K562 (cell line): Measurements from ENCODE around the gene GPR15LG. TPM values are rescaled to one million over a fixed set of nuclear protein-coding genes. Genes with fewer than 3 reads are reported as not detected.

ENCODE experiments used
- ATAC-seq: fragments of 200-7000 bp; cut with Tn5 transposase; 3 replicates; pipeline ENCODE4 v1.9.1; 2020; ENCODE audit warnings: moderate library complexity
- BruUV-seq: library from RNA; stranded (reverse); fragments of 400-500 nt; replicated peaks from 2 replicates; lab custom pipeline; 2021; lab: Mats Ljungman, UMichigan
- CTCF ChIA-PET: fragments of 300-600 bp; formaldehyde crosslinking; extraction: SDS; loops from one replicate; lab custom pipeline; 2021; ENCODE audit warnings: low intra/inter-chr PET ratio; lab: Yijun Ruan, JAX
- POLR2A ChIA-PET: fragments of 300-600, 350-650 bp; sonication (Branson Sonifier 250); formaldehyde crosslinking; extraction: SDS; loops from one replicate; lab custom pipeline; 2021; ENCODE audit warnings: antibody characterized with exemption, inconsistent platforms; lab: Yijun Ruan, JAX
- DNase-seq, 4 experiments: peaks; one replicate each; pipeline versions ENCODE4 v3.0.0 to v3.0.0-alpha.2; 2011 to 2018; ENCODE audit warnings: low spot score in 3 of 4, mixed read lengths in 3 of 4; ENCODE audit errors: extremely low read depth in 1 of 4
- FAIRE-seq: peaks from 2 replicates; lab custom pipeline; 2011; peaks lifted over from hg19 to GRCh38; lab: Jason Lieb, UNC
- H2AFZ ChIP-seq: 2 replicates; pipeline ENCODE4 v1.6.0; 2011; ENCODE audit warnings: low read depth, low read length, control low read depth, inconsistent platforms
- H3K27ac ChIP-seq: fragments of 200-600 bp; 3 replicates; pipeline ENCODE4 v1.8.0; 2011; ENCODE audit warnings: low read depth, mild to moderate bottlenecking, control low read depth, inconsistent platforms, low read length, moderate library complexity, mixed read lengths; ENCODE audit errors: extremely low read depth
- H3K27me3 ChIP-seq, 2 experiments: fragments of 300-600 bp in 1 of 2; 2 replicates in 1 of 2; 3 replicates in 1 of 2; pipeline versions ENCODE4 v1.6.0 to v1.8.0; 2011; ENCODE audit warnings: inconsistent platforms in 2 of 2, low read length in 2 of 2, mild to moderate bottlenecking in 1 of 2, mixed read lengths in 1 of 2, moderate library complexity in 1 of 2; ENCODE audit not compliant: control insufficient read depth in 2 of 2, insufficient read depth in 2 of 2
- H3K36me3 ChIP-seq: fragments of 300-600 bp; 3 replicates; pipeline ENCODE4 v1.8.0; 2011; ENCODE audit warnings: mild to moderate bottlenecking, low read length, inconsistent platforms; ENCODE audit not compliant: control insufficient read depth, insufficient read depth
- H3K4me1 ChIP-seq, 2 experiments: fragments of 200-600 bp in 1 of 2; replicated peaks in 1 of 2; 2 replicates in 1 of 2; 3 replicates in 1 of 2; pipeline versions ENCODE4 v1.5.1 to v1.8.0; 2011; ENCODE audit warnings: inconsistent platforms in 2 of 2, low read length in 2 of 2, mild to moderate bottlenecking in 1 of 2, mixed read lengths in 1 of 2, moderate library complexity in 1 of 2; ENCODE audit not compliant: control insufficient read depth in 2 of 2, insufficient read depth in 2 of 2
- H3K4me2 ChIP-seq: 2 replicates; pipeline ENCODE4 v1.6.1; 2011; ENCODE audit warnings: low read length, control low read depth, inconsistent platforms, mixed read lengths; ENCODE audit not compliant: insufficient read depth
- H3K4me3 ChIP-seq: fragments of 200-600 bp; sonication (generic), shearing (Covaris generic); 2 replicates; pipeline ENCODE4 v1.5.1; 2016; ENCODE audit warnings: control low read depth, inconsistent platforms
- H3K79me2 ChIP-seq: fragments of 200-600 bp; 3 replicates; pipeline ENCODE4 v1.8.0; 2011; ENCODE audit warnings: low read length, inconsistent platforms; ENCODE audit not compliant: control insufficient read depth, insufficient read depth
- H3K9ac ChIP-seq, 2 experiments: 2 replicates each; pipeline versions ENCODE4 v1.6.0 to v1.6.1; 2011; ENCODE audit warnings: low read depth in 2 of 2, low read length in 2 of 2, control low read depth in 1 of 2, inconsistent platforms in 1 of 2, mild to moderate bottlenecking in 1 of 2, mixed read lengths in 1 of 2; ENCODE audit not compliant: insufficient read depth in 1 of 2
- H3K9me1 ChIP-seq: one replicate; pipeline ENCODE4 v1.6.0; 2011; ENCODE audit warnings: inconsistent platforms, mild to moderate bottlenecking, low read length, moderate library complexity; ENCODE audit not compliant: control insufficient read depth, insufficient read depth
- H3K9me3 ChIP-seq: replicated peaks from 2 replicates; pipeline ENCODE4 v1.5.1; 2011; ENCODE audit warnings: low read depth, low read length, inconsistent platforms; ENCODE audit not compliant: control insufficient read depth, insufficient read depth
- H4K20me1 ChIP-seq: replicated peaks from 2 replicates; pipeline ENCODE4 v1.6.1; 2011; ENCODE audit warnings: low read length, inconsistent platforms, mixed read lengths; ENCODE audit not compliant: control insufficient read depth, insufficient read depth
- CREM ChIP-seq: IDR thresholded peaks from 2 replicates; pipeline ENCODE4 v1.6.1; 2014; ENCODE audit warnings: antibody characterized with exemption, low read depth
- FOXJ3 ChIP-seq: sonication (generic); formaldehyde crosslinking; IDR thresholded peaks from 2 replicates; pipeline ENCODE4 v1.4.0; 2020; ENCODE audit warnings: mild to moderate bottlenecking, missing genetic modification reagents
- JUNB ChIP-seq: fragments of 450-650 bp; formaldehyde crosslinking; conservative IDR thresholded peaks from 2 replicates; pipeline ENCODE4 v1.4.0; 2020; ENCODE audit warnings: mild to moderate bottlenecking
- NFYB ChIP-seq: IDR thresholded peaks from 2 replicates; pipeline ENCODE4 v1.6.1; 2011; ENCODE audit warnings: mild to moderate bottlenecking, moderate library complexity; ENCODE audit not compliant: insufficient read length; ENCODE audit errors: extremely low read depth
- TAF1 ChIP-seq: IDR thresholded peaks from 2 replicates; pipeline ENCODE4 v1.6.1; 2011; ENCODE audit warnings: mild to moderate bottlenecking, low read length, moderate library complexity; ENCODE audit not compliant: insufficient read depth, control insufficient read depth, severe bottlenecking; ENCODE audit errors: extremely low read depth
- ZFPM2 ChIP-seq: fragments of 250-450 bp; sonication (Bioruptor Pico); IDR thresholded peaks from 2 replicates; pipeline ENCODE4 v1.5.1; 2022; ENCODE audit warnings: mild to moderate bottlenecking
- ZNF354B ChIP-seq: fragments of 250-450 bp; sonication (Bioruptor Pico); IDR thresholded peaks from 2 replicates; pipeline ENCODE4 v1.4.0; 2020
- ZZZ3 ChIP-seq: fragments of 450-650 bp; IDR thresholded peaks from 2 replicates; pipeline ENCODE4 v1.6.1; 2016; ENCODE audit warnings: antibody characterized with exemption, mild to moderate bottlenecking, moderate library complexity
- WGBS: fragments of 100-300 bp; shearing (Covaris generic); methylation state at CpG from one replicate; pipeline ENCODE4 v1.1.6; 2016; ENCODE audit warnings: low coverage, mixed read lengths; ENCODE audit not compliant: insufficient coverage; ENCODE audit errors: missing lambda C conversion rate; 5-methylcytosine and 5-hydroxymethylcytosine counted together
- in situ Hi-C: fragments of 300-500 bp; cut with MboI; formaldehyde crosslinking; loops from 4 replicates; pipeline ENCODE4 v1.15.0; 2018; ENCODE audit warnings: inconsistent platforms, mixed read lengths
- intact Hi-C: fragments of 100-400 bp; cut with micrococcal nuclease; formaldehyde crosslinking; loops from 2 replicates; pipeline ENCODE4 v1.14.2; 2022
- polyA plus RNA-seq, 8 experiments: library from polyadenylated mRNA; depleted of rRNA in 4 of 8; stranded (reverse) in 5 of 8; unstranded in 3 of 8; fragments of >200 nt; fragmentation: Nextera tagmentation in 2 of 8; fragmentation: Illumina TruSeq in 1 of 8; extraction: Ambion mirVana in 2 of 8; extraction: Trizol in 1 of 8; gene quantifications; 2 replicates each; pipeline versions ENCODE4 v1.2.1 to v1.2.3, GENCODE V29; 2011 to 2014; ENCODE audit warnings: inconsistent platforms in 1 of 8, missing spikeins in 1 of 8
- total RNA-seq, 7 experiments: library from RNA; depleted of rRNA in 6 of 7; stranded (reverse); fragments of >200 nt in 6 of 7; fragmentation: Illumina TruSeq in 2 of 7; extraction: Trizol in 2 of 7; gene quantifications; 2 replicates each; pipeline versions ENCODE4 v1.2.1 to v1.2.3, GENCODE V29; 2011 to 2021; ENCODE audit warnings: low replicate concordance in 1 of 7
- TF ChIP-seq, protein P1 (sequence below): sonication (generic); formaldehyde crosslinking; IDR thresholded peaks from 2 replicates; pipeline ENCODE4 v1.8.0; 2022; ENCODE audit warnings: mild to moderate bottlenecking, missing genetic modification reagents
- TF ChIP-seq, protein P2 (sequence below), 2 experiments: fragments of 450-650 bp in 1 of 2; sonication (generic) in 1 of 2; formaldehyde crosslinking; conservative IDR thresholded peaks; 2 replicates each; pipeline versions ENCODE4 v1.4.0 to v1.8.1; 2020 to 2022; ENCODE audit warnings: mild to moderate bottlenecking in 1 of 2, missing genetic modification reagents in 1 of 2

Gene GPR15LG
- total and polyA plus RNA-seq, 9 of the 15 experiments (the other 6 are each of a cell fraction or from before 2014, with no cell fraction given), result 0.51 TPM; not detected in 8

DNA sequence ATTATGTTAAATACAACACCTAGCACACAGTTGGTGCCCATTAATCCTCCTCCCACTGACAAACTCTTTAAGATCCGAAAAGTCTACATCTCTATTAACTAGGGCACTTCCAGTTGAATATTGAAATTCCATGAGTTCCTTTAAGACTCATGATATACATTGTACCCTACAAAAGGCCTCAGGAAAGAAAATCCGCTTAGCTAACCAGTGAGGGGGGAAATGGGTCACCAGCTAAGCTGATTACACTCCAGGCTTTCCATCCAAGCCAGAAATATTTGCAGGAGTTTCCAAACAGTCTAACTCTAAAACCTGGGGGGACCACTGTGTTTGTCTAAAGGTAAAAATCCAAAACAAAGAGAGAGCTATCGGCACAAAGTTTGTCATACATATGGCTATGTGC is 53.0 kb downstream of the GPR15LG start:
- H3K4me2 ChIP-seq, result no peak overlapping the region
- H2AFZ ChIP-seq, result no peak overlapping the region
- no peak overlapping the region for H3K9ac ChIP-seq
- no peaks in the 10 kb centered on the region for H3K79me2 ChIP-seq
- POLR2A ChIA-PET, result no interaction called here
- no peaks in the 10 kb centered on the region for H3K9me1 ChIP-seq
- CTCF ChIA-PET, result no interaction called here
- peaks cover 0 to 21% of the 10 kb centered on the region in 2 experiments; a peak in 3 of 5 replicates for H3K27me3 ChIP-seq
- no peaks in the 10 kb centered on the region for H3K36me3 ChIP-seq
- no TSS peak for BruUV-seq
- DNase-seq (no peak), ATAC-seq (no peak), FAIRE-seq (no peak)
- H4K20me1 ChIP-seq, result no peaks in the 10 kb centered on the region
- intact Hi-C loops (no loop called here), in situ Hi-C loops (no loop called here)
- 0% methylated on average over 3 of the region's 3 CpGs for WGBS
- H3K4me3 ChIP-seq, result no peak overlapping the region
- TF ChIP-seq, protein P1, sequence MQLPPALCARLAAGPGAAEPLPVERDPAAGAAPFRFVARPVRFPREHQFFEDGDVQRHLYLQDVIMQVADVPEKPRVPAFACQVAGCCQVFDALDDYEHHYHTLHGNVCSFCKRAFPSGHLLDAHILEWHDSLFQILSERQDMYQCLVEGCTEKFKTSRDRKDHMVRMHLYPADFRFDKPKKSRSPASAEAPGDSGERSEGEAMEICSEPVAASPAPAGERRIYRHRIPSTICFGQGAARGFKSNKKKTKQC (CRISPR knock-in tag), result no peak
- TF ChIP-seq NFYB (no peak), FOXJ3 (no peak), JUNB (CRISPR knock-in tag) (no peak), CREM (no peak), ZFPM2 (CRISPR knock-in tag) (no peak), TAF1 (no peak), ZNF354B (CRISPR knock-in tag) (no peak), ZZZ3 (no peak)
- TF ChIP-seq, protein P2, sequence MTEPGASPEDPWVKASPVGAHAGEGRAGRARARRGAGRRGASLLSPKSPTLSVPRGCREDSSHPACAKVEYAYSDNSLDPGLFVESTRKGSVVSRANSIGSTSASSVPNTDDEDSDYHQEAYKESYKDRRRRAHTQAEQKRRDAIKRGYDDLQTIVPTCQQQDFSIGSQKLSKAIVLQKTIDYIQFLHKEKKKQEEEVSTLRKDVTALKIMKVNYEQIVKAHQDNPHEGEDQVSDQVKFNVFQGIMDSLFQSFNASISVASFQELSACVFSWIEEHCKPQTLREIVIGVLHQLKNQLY (CRISPR knock-in tag; conservative IDR thresholded peaks at IDR 0.05), result no peak
- no peaks in the 10 kb centered on the region for H3K4me1 ChIP-seq
- H3K27ac ChIP-seq, result no peak overlapping the region
- H3K9me3 ChIP-seq, result no peaks in the 10 kb centered on the region
